Esophagus muscularis mucosa (tissue), 4 donors: ENCODE results near the gene NEK11. TPM values are rescaled to one million over a fixed set of nuclear protein-coding genes. Genes with fewer than 3 reads are reported as not detected.

Experiments
- DNase-seq: peaks from one replicate; pipeline ENCODE4 v3.0.0-alpha.2; 2017; ENCODE audit errors: extremely low spot score
- H3K27ac ChIP-seq, 4 donors: fragments of 200-600 bp; sonication (generic); replicated peaks in 1 of 4; 1 replicate in 3 of 4; 2 replicates in 1 of 4; pipeline ENCODE4 v1.5.1; 2016 to 2019; ENCODE audit warnings: mild to moderate bottlenecking in 1 of 4
- H3K27me3 ChIP-seq, 4 donors: fragments of 200-600 bp; sonication (generic); one replicate each; pipeline versions ENCODE4 v1.5.1 to v1.6.0; 2016 to 2019
- H3K36me3 ChIP-seq, 4 donors: fragments of 200-600 bp; sonication (generic); one replicate each; pipeline ENCODE4 v1.5.1; 2016 to 2019
- H3K4me1 ChIP-seq, 4 donors: fragments of 200-600 bp; sonication (generic); one replicate each; pipeline ENCODE4 v1.5.1; 2016 to 2019
- H3K4me3 ChIP-seq, 4 donors: fragments of 200-600 bp; sonication (generic); 1 replicate in 2 of 4; 2 replicates in 2 of 4; pipeline ENCODE4 v1.5.1; 2016 to 2019; ENCODE audit warnings: mild to moderate bottlenecking in 4 of 4, moderate library complexity in 1 of 4
- H3K9me3 ChIP-seq, 4 donors: fragments of 200-600 bp; sonication (generic); 1 replicate in 3 of 4; 2 replicates in 1 of 4; pipeline ENCODE4 v1.5.1; 2016 to 2019
- EP300 ChIP-seq: sonication (generic); formaldehyde crosslinking; IDR thresholded peaks from one replicate; pipeline ENCODE4 v1.6.1; 2017; ENCODE audit warnings: antibody characterized with exemption
- POLR2A ChIP-seq: fragments of 450-650 bp; IDR thresholded peaks from one replicate; pipeline ENCODE4 v1.6.1; 2017; ENCODE audit warnings: antibody characterized with exemption, moderate library complexity, mild to moderate bottlenecking, low read depth
- POLR2AphosphoS5 ChIP-seq, 2 donors: sonication (generic); formaldehyde crosslinking; IDR thresholded peaks; one replicate each; pipeline ENCODE4 v1.6.1; 2017; ENCODE audit warnings: antibody characterized with exemption in 2 of 2
- WGBS: methylation state at CpG from one replicate; pipeline ENCODE4 v1.1.5; 2018; 5-methylcytosine and 5-hydroxymethylcytosine counted together
- intact Hi-C: fragments of 100-400 bp; cut with DNase I; formaldehyde crosslinking; loops from one replicate; pipeline ENCODE4 v1.15.1; 2023
- total RNA-seq, 4 donors: library from RNA; depleted of rRNA; stranded (reverse); fragments of >200 nt; gene quantifications; one replicate each; pipeline versions ENCODE4 v1.1.0 to v1.2.1, GENCODE V29; 2016
- TF ChIP-seq, protein P1 (sequence below), 3 experiments: fragments of 200-600 bp in 2 of 3; fragments of 450-650 bp in 1 of 3; sonication (generic) in 2 of 3; IDR thresholded peaks; one replicate each; pipeline ENCODE4 v1.5.1; 2017 to 2019; ENCODE audit warnings: antibody characterized with exemption in 3 of 3, mild to moderate bottlenecking in 2 of 3, moderate library complexity in 1 of 3

Gene NEK11
- total RNA-seq, 4 donors from 2014 or later: 5.4 to 12.0 (median 6.8) TPM

- intact Hi-C loops: no loop called here
- no peaks in the 10 kb centered on the region for H3K27me3 ChIP-seq
- 82% methylated on average over 3 of the region's 3 CpGs for WGBS
- no peaks in the 10 kb centered on the region for H3K9me3 ChIP-seq
- no peaks in the 10 kb centered on the region for H3K4me1 ChIP-seq
- no peak for DNase-seq
- no peak overlapping the region for H3K4me3 ChIP-seq
- TF ChIP-seq POLR2A: no peak
- TF ChIP-seq, protein P1, sequence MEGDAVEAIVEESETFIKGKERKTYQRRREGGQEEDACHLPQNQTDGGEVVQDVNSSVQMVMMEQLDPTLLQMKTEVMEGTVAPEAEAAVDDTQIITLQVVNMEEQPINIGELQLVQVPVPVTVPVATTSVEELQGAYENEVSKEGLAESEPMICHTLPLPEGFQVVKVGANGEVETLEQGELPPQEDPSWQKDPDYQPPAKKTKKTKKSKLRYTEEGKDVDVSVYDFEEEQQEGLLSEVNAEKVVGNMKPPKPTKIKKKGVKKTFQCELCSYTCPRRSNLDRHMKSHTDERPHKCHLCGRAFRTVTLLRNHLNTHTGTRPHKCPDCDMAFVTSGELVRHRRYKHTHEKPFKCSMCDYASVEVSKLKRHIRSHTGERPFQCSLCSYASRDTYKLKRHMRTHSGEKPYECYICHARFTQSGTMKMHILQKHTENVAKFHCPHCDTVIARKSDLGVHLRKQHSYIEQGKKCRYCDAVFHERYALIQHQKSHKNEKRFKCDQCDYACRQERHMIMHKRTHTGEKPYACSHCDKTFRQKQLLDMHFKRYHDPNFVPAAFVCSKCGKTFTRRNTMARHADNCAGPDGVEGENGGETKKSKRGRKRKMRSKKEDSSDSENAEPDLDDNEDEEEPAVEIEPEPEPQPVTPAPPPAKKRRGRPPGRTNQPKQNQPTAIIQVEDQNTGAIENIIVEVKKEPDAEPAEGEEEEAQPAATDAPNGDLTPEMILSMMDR (IDR thresholded peaks at IDR 0.05): no peak
- TF ChIP-seq EP300: no peak
- no peak for TF ChIP-seq POLR2AphosphoS5 (IDR thresholded peaks at IDR 0.05)
- H3K36me3 ChIP-seq: no peaks in the 10 kb centered on the region
- H3K27ac ChIP-seq: no peak overlapping the region
Observed at GRCh38 chr3:131283862-131284261, 257.2 kb downstream of the NEK11 start.

GRCh38 chr3:131284302-131284701 lies 257.6 kb downstream of the NEK11 start:
- H3K4me3 ChIP-seq: no peak overlapping the region
- 92% methylated on average over 1 of the region's 1 CpG for WGBS
- intact Hi-C loops: no loop called here
- H3K4me1 ChIP-seq: no peaks in the 10 kb centered on the region
- H3K36me3 ChIP-seq: no peaks in the 10 kb centered on the region
- no peak for DNase-seq
- no peaks in the 10 kb centered on the region for H3K27me3 ChIP-seq
- TF ChIP-seq, protein P1 (IDR thresholded peaks at IDR 0.05): no peak
- TF ChIP-seq EP300 (no peak), POLR2AphosphoS5 (IDR thresholded peaks at IDR 0.05) (no peak), POLR2A (no peak)
- no peaks in the 10 kb centered on the region for H3K9me3 ChIP-seq
- no peak overlapping the region for H3K27ac ChIP-seq

DNA sequence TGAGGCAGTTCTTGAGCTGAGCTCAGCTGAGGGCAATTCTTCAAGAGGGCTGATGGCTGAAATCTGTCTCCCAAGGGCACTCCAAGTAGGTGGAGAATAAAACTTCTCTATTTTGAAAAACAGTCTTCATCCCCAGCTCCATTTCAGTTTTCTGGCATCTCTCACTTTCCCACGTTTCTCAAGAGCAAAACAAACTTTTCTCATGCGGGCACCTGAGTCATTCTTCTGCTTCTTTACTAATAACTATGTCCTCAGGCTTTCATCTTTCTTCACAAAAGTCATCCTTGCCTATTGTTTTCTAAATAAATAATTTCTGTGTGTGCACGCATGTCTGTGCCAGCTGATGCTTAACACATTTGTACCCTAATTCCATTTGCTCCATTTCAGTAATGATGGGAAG lies 258.8 kb downstream of the NEK11 start:
- DNase-seq: no peak
- H3K27me3 ChIP-seq: no peaks in the 10 kb centered on the region
- peaks cover 0 to 1% (median 0%) of the 10 kb centered on the region in 4 donors for H3K9me3 ChIP-seq
- H3K27ac ChIP-seq: no peak overlapping the region
- TF ChIP-seq EP300: no peak
- no peak for TF ChIP-seq POLR2AphosphoS5 (IDR thresholded peaks at IDR 0.05)
- TF ChIP-seq, protein P1 (IDR thresholded peaks at IDR 0.05): no peak
- H3K36me3 ChIP-seq: no peaks in the 10 kb centered on the region
- intact Hi-C loops: no loop called here
- H3K4me1 ChIP-seq: no peaks in the 10 kb centered on the region
- H3K4me3 ChIP-seq: no peak overlapping the region
- 81% methylated on average over 3 of the region's 3 CpGs for WGBS

- 88% methylated on average over 1 of the region's 1 CpG for WGBS
- Histone ChIP-seq H3K4me3 (no peak overlapping the region), H3K36me3 (peaks cover 0 to 5% (median 0%) of the 10 kb centered on the region in 4 donors), H3K4me1 (no peaks in the 10 kb centered on the region), H3K27ac (no peak overlapping the region), H3K9me3 (peaks cover 0 to 8% (median 0%) of the 10 kb centered on the region in 4 donors), H3K27me3 (no peaks in the 10 kb centered on the region)
- no peak for TF ChIP-seq POLR2A
- intact Hi-C loops: no loop called here
- no peak for DNase-seq
Observed at GRCh38 chr3:131299836-131300235, 273.2 kb downstream of the NEK11 start.

DNA sequence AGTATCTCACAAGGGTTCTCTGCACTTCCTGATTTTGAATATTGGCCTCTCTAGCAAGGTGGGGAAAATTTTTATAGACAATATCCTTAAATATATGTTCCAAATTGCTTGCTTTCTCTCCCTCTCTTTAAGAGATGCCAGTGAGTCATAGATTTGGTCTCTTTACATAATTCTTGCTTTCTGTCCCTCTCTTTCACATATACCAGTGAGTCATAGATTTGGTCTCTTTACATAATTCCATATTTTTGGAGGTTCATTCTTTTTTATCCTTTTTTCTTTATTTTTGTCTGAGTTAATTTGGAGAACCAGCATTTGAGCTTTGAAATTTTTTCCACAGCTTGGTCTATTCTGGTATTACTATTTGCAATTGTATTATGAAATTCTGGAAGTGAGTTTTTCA lies 277.2 kb downstream of the NEK11 start:
- no peak for TF ChIP-seq POLR2AphosphoS5 (IDR thresholded peaks at IDR 0.05)
- TF ChIP-seq POLR2A: no peak
- TF ChIP-seq, protein P1 (IDR thresholded peaks at IDR 0.05): no peak
- TF ChIP-seq EP300: no peak

More for the DNA sequence above, 277.2 kb downstream of the NEK11 start:
- no peak overlapping the region for H3K27ac ChIP-seq
- peaks cover 0 to 5% (median 0%) of the 10 kb centered on the region in 4 donors for H3K36me3 ChIP-seq
- intact Hi-C loops: no loop called here
- no peak for DNase-seq
- H3K9me3 ChIP-seq: peaks cover 0 to 8% (median 0%) of the 10 kb centered on the region in 4 donors
- no peaks in the 10 kb centered on the region for H3K4me1 ChIP-seq
- H3K4me3 ChIP-seq: no peak overlapping the region
- no peaks in the 10 kb centered on the region for H3K27me3 ChIP-seq
